ENCODE measurements around the gene RPTOR. TPM values are rescaled to one million over a fixed set of nuclear protein-coding genes. Genes with fewer than 3 reads are reported as not detected.

The RPTOR gene
- total RNA-seq, 1 donor from 2014 or later: 65.9 TPM

GRCh38 chr17:80981062-80981902 is 436.6 kb downstream of the RPTOR start:
- peak overlapping the region; percentile 2 for H3K4me3 Mint-ChIP-seq
- ChIA-PET POLR2A (no interaction called here), CTCF (interaction anchor here (0.9 to 1.0 kb wide), 2 partner anchors 115 to 554 kb away, joined by 5 to 15 read pairs; no protein-coding TSS in a partner anchor)
- intact Hi-C loops (cut with micrococcal nuclease): loop anchor here (1.0 to 5.0 kb wide), 3 partner anchors 115 to 784 kb away; no protein-coding TSS in a partner anchor
- peak; percentile 61 for DNase-seq
- ATAC-seq (ENCODE audit: low read depth): peak; percentile 74
- H3K27ac Mint-ChIP-seq: no peak overlapping the region
- no peaks in the 10 kb centered on the region for H3K9me3 Mint-ChIP-seq
- H3K27me3 Mint-ChIP-seq: peaks cover 15% of the 10 kb centered on the region
- peak; percentile 19 for TF ChIP-seq CTCF (IDR thresholded peaks at IDR 0.05)
- peaks cover 7% of the 10 kb centered on the region for H3K4me1 Mint-ChIP-seq
- no peaks in the 10 kb centered on the region for H3K36me3 Mint-ChIP-seq (ENCODE audit: low read depth)

GRCh38 chr17:80981929-80982425 is 437.3 kb downstream of the RPTOR start:
- no peaks in the 10 kb centered on the region for H3K9me3 Mint-ChIP-seq
- POLR2A ChIA-PET: no interaction called here
- H3K4me3 Mint-ChIP-seq: no peak overlapping the region

GRCh38 chr17:80982426-80982974 is 437.9 kb downstream of the RPTOR start:
- TF ChIP-seq CTCF (IDR thresholded peaks at IDR 0.05): no peak
- intact Hi-C loops (cut with micrococcal nuclease): loop anchor here (5.0 kb wide), 1 partner anchor 785 kb away; no protein-coding TSS in a partner anchor
- Mint-ChIP-seq H3K4me1 (peaks cover 17% of the 10 kb centered on the region), H3K4me3 (no peak overlapping the region), H3K9me3 (no peaks in the 10 kb centered on the region), H3K27ac (no peak overlapping the region), H3K36me3 (ENCODE audit: low read depth) (no peaks in the 10 kb centered on the region), H3K27me3 (peaks cover 15% of the 10 kb centered on the region)
- DNase-seq: no peak
- CTCF ChIA-PET: no interaction called here
- POLR2A ChIA-PET: no interaction called here
- ATAC-seq (ENCODE audit: low read depth): no peak

More at GRCh38 chr17:80981929-80982425, 437.3 kb downstream of the RPTOR start:
- Mint-ChIP-seq H3K4me1 (peaks cover 11% of the 10 kb centered on the region), H3K27ac (no peak overlapping the region), H3K27me3 (peaks cover 15% of the 10 kb centered on the region), H3K36me3 (ENCODE audit: low read depth) (no peaks in the 10 kb centered on the region)
- CTCF ChIA-PET: interaction anchor here (0.9 to 1.0 kb wide), 2 partner anchors 116 to 555 kb away, joined by 5 to 15 read pairs; no protein-coding TSS in a partner anchor
- no peak for ATAC-seq (ENCODE audit: low read depth)
- intact Hi-C loops (cut with micrococcal nuclease): loop anchor here (1.0 to 5.0 kb wide), 3 partner anchors 116 to 785 kb away; no protein-coding TSS in a partner anchor
- TF ChIP-seq CTCF (IDR thresholded peaks at IDR 0.05): no peak
- DNase-seq: no peak

GRCh38 chr17:80983545-80983944 is 438.9 kb downstream of the RPTOR start:
- ChIA-PET POLR2A (no interaction called here), CTCF (no interaction called here)
- DNase-seq: no peak
- H3K4me1 Mint-ChIP-seq: peaks cover 26% of the 10 kb centered on the region
- no peaks in the 10 kb centered on the region for H3K9me3 Mint-ChIP-seq
- no peak overlapping the region for H3K4me3 Mint-ChIP-seq
- no peak for TF ChIP-seq CTCF (IDR thresholded peaks at IDR 0.05)
- H3K27me3 Mint-ChIP-seq: peaks cover 15% of the 10 kb centered on the region
- ATAC-seq (ENCODE audit: low read depth): no peak
- no peaks in the 10 kb centered on the region for H3K36me3 Mint-ChIP-seq (ENCODE audit: low read depth)
- intact Hi-C loops (cut with micrococcal nuclease): loop anchor here (5.0 kb wide), 1 partner anchor 786 kb away; no protein-coding TSS in a partner anchor
- H3K27ac Mint-ChIP-seq: no peak overlapping the region

GRCh38 chr17:80984749-80985148 is 440.1 kb downstream of the RPTOR start:
- Mint-ChIP-seq H3K36me3 (ENCODE audit: low read depth) (no peaks in the 10 kb centered on the region), H3K27me3 (peaks cover 10% of the 10 kb centered on the region), H3K9me3 (no peaks in the 10 kb centered on the region), H3K27ac (no peak overlapping the region), H3K4me3 (no peak overlapping the region), H3K4me1 (peaks cover 34% of the 10 kb centered on the region)
- ChIA-PET CTCF (interaction anchor here (1.7 kb wide), 1 partner anchor 39 kb away, joined by 5 read pairs; no protein-coding TSS in a partner anchor), POLR2A (interaction anchor here (0.7 kb wide), 1 partner anchor 84 kb away, joined by 3 read pairs; no protein-coding TSS in a partner anchor)
- ATAC-seq (ENCODE audit: low read depth): no peak
- no peak for DNase-seq
- TF ChIP-seq CTCF (IDR thresholded peaks at IDR 0.05): no peak
- intact Hi-C loops (cut with micrococcal nuclease): loop anchor here (5.0 kb wide), 1 partner anchor 787 kb away; no protein-coding TSS in a partner anchor
